Muscle of back (tissue), 11 donors: Measurements from ENCODE around the gene NAV2. TPM values are rescaled to one million over a fixed set of nuclear protein-coding genes. Genes with fewer than 3 reads are reported as not detected.
"Not testable (repeated sequence)": the region's sequence is repeated elsewhere in the genome, so short reads cannot be mapped to it uniquely, and the experiment has no call there.

ENCODE experiments used
- DNase-seq, 3 donors: peaks; one replicate each; pipeline versions ENCODE4 v3.0.0 to v3.0.0-alpha.2; 2013
- polyA plus RNA-seq, 10 donors: library from polyadenylated mRNA; unstranded; fragments of 120-200 nt; gene quantifications; one replicate each; pipeline ENCODE4 v1.2.1, GENCODE V29; 2013; ENCODE audit not compliant: insufficient read length in 10 of 10

The NAV2 gene
- polyA plus RNA-seq, 10 donors: 33.6 to 76.3 (median 48.3) TPM

DNA sequence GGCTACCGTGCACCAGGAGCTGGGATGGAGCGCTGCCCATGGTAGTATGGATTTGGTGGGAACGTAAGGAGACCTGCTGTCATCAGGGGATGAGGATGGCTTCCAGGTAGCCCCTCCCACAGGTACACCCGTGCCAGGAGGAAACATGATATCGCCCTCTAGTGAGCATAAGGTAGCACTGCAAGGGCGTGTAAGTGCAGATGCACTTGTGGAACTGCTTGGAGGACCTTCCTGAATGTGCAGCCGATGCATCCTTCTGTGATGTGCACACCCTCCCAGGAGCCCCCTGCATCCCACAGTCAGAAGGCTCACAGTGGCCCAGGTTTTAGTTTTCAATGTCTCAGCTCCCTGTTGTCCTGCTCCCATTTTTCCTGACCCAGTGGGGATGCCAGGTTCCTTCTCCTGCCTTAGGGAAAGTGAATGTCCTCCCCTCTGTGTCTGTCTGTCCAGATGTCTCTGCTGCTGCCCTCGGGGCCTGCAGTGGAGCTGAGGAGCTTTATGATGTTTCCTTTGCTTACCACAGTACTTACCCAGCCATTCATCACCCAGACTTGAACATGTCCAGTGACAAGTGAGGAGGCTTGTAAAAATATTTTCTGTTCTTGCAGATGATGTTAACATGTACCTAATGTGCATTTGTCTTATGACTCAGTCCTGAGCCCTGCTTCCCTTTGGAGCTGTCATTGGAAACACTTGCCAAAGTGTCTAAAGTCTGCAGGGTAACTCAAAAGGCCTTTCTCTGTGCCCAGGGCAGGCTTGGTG, 398.5 kb downstream of the NAV2 start:
- DNase-seq: peak in 2 of 3 donors; percentile 26 to 80

DNA sequence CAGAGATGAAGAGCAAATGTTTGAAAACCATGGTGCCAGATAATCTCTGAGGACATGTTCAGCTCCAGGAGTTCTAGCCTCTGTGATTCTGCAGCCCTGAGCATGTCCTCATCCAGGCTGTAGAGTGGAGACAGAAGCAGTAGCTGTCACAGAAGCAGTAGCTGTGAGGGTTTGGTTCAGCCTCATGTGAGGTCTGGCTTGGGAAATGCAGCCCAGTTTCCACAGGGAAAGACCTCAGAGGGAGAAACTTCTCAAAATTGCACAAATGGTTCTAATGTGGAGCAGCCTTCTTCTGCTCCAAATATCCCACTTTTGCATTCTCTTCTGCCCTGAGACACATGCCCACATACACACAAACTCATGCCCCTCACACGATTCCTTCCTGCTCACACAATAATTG, 399.2 kb downstream of the NAV2 start:
- no peak for DNase-seq

DNA sequence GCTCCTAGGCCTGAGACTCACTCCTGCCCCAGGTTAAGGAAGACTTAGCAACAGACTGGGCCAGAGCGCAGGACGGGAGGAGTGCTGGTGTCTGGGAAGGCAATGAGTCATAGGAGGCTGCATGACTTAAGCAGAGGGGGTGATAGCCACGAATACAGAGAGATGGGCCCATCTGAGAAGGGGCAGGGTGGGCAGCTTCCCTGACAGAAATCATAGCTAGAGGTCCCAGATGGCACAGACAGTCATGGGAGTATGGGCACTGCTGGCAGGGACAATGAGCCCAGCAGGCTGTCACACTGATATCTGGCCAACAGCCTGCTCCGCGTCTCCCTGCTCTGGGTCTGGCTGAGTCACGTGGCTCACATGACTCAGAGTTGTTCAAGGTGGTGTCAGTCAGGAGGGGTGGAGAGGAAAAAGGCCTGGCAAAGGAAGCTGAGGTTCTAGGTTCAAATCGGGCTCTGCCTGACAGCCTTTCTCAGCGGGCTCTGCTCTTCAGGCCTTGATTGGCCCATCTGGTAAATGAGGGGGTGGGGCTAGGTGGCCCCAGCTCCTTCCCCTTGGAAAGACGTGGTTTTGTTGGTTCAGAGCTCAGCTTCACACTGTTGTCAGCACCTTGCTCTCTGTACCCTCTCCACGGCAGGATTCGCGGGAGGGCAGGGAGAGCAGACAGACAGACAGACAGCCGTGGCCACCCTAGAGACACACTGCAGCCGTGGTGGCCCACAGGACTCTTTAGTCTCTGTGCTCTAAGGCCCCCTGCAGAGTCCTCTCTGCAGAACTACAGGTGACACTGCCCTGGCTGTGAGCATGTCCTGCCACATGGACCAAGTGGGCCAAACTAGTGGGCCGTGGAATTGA, 399.9 kb downstream of the NAV2 start:
- DNase-seq: peak in 1 of 3 donors; percentile 80

DNA sequence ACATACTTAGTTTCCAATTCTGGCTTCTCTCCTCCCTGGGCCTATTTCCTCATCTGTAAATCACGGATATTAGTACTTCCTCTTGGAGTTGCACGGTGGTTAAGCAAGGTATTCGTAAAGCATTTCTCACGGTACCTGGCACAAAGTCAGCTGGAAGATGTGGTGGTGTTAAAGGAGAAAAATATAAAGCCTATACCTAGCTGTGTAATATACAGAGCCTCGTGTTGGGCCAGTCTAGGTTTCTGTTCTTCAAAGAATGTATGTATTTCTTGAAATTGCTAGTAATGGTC, 400.5 kb downstream of the NAV2 start:
- DNase-seq: no peak

DNA sequence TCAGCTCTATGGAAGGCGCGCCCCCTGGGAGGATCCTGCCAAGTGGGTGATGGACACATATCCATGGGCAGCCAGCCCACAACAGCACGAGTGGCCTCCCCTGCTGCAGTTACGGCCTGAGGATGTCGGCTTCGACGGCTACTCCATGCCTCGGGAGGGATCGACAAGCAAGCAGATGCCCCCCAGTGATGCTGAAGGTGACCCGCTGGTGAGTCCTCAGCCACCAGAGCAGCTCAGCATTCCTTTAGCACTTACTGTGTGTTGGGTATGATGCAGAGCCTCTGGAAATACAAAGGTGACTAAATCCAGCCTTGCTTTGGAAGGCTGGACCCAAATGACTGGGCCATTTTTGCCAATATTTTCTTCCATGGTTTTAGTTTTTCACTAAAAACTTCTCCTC, 402.0 kb downstream of the NAV2 start:
- DNase-seq: no peak

GRCh38 chr11:20116825-20117224, 404.2 kb downstream of the NAV2 start:
- DNase-seq: no peak

GRCh38 chr11:20117291-20117690, 404.7 kb downstream of the NAV2 start:
- no peak for DNase-seq

GRCh38 chr11:20118209-20118608, 405.6 kb downstream of the NAV2 start:
- DNase-seq: no peak

DNA sequence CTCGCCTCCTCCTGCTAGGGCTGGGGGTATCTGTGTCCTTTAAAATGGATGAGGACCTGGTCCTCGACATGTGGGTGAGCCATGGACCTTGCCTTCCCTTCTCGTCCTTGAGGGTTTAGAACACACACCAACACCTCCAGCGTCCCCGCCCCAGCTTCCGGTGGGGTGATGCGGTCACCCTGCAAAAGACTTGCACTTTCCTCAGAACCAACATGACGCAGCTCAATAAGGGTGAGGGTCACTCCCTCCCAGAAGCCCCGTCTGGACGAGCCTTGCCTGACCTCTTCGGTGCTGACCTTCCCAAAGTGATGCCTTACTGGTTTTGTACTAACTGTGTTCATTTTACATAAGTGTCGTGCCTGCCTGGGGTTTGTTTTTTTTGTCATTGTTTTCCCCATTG, 406.7 kb downstream of the NAV2 start:
- no peak for DNase-seq

- no peak for DNase-seq
Measured at GRCh38 chr11:20120134-20120925, 407.7 kb downstream of the NAV2 start.

DNA sequence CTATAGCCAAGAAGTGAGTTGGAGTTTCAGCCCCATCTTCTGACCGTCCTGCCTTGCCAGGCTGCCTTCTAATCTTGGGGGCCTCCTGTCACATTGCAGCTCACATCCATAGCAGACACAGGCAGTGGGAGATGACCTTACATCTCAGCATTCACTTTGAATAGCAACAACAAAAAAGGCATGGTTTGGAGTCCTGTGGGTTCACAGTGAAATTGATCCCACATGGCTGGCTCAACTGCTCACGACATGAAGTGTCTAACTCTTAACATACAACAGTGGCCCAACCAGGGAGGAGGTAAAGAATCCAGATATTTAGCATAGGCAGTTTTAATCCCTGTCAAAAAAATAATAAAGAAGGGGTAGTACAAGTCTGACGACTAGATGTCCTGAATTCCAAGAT, 409.5 kb downstream of the NAV2 start:
- no peak for DNase-seq

GRCh38 chr11:20125927-20126326, 413.3 kb downstream of the NAV2 start:
- DNase-seq: peak in 1 of 3 donors; percentile 39

GRCh38 chr11:20126724-20127123, 414.1 kb downstream of the NAV2 start:
- DNase-seq: no peak

DNA sequence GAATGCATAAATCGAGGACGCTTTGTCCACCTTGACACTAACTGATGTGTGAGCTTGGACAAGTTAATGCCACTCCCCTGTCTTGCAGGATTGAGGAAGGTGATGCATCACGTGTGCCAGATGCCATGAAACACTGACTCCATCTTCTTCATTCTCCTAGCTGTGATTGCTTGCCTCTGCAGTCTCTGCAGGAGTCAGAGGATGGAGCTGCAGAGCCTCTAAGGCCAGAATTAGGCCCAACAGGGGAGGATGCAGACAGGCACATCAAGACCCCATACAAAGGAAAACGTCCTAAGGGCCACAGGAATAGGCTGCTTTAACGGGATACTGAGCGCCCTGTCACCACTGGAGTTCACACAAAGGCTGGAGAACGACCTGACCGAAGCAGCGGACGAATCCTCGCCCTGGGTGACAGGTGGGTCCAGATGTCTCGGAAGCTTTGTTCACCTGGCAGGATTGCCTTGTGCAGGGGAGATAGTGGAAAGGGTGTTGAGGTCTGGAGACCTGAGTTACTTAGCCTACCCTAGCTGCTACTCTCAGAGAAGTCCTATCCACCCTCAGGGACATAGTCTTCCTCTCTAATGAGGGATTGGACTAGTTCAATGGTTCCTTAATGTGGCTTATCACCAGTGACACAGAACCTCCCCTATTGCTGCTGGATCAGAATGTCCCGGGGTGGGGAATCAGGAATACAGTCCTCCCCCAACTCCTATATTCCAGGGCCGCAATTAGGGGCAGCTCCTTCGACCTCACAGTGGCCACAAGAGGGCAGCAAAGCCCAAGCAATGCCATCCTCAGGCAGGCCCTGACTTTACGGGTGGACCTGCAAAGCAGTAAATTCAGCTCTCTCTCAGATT, 415.3 kb downstream of the NAV2 start:
- peak; percentile 41 to 79 (median 71) for DNase-seq

DNA sequence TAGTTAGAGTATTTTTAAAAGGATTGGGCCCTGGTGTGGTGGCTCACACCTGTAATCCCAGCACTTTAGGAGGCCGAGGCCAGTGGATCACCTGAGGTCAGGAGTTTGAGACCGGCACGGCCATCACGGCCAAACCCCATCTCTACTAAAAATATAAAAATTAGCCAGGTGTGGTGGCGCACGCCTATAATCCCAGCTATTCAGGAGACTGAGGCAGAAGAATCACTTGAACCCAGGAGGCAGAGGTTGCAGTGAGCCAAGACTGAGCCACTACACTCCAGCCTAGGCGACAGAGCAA, 415.8 kb downstream of the NAV2 start:
- not testable (repeated sequence) for DNase-seq

DNA sequence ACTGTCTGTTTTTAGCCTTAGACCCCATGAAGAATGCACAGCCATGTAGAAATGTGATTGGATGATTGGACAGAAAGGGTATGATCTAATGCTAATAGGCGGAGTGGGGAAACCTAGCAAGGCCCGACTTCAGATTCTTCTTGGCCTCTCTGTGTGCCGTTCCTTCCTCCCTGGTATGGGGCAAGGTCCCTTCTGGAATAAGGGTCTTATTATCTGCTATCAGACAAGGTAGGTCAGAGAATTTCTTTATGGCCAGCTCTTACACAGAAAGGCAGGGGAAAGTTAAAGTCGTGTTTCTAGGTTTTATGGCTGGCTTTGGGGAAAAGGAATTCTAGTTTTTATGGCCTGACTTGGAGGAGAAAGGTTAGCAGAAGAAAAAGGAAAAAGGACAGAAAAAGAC, 417.0 kb downstream of the NAV2 start:
- no peak for DNase-seq

GRCh38 chr11:20131788-20132666, 419.4 kb downstream of the NAV2 start:
- peak; percentile 36 to 81 (median 70) for DNase-seq

DNA sequence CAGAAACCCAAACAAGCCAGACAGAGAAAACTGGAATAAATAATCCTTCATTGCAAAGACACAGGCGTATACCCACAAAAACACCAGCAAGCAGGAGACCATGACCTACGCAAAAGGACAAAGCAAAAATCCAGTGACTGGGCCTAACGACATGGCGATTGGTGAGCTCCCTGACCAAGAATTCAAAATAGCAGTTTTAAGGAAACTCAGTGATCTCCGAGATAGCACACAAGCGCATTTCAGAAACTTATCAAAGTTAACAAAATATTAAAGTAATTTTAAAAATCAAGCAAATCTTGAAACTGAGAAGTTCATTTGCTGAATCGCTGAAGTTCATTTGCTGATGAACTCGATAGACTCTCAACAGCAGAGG, 420.0 kb downstream of the NAV2 start:
- no peak for DNase-seq

DNA sequence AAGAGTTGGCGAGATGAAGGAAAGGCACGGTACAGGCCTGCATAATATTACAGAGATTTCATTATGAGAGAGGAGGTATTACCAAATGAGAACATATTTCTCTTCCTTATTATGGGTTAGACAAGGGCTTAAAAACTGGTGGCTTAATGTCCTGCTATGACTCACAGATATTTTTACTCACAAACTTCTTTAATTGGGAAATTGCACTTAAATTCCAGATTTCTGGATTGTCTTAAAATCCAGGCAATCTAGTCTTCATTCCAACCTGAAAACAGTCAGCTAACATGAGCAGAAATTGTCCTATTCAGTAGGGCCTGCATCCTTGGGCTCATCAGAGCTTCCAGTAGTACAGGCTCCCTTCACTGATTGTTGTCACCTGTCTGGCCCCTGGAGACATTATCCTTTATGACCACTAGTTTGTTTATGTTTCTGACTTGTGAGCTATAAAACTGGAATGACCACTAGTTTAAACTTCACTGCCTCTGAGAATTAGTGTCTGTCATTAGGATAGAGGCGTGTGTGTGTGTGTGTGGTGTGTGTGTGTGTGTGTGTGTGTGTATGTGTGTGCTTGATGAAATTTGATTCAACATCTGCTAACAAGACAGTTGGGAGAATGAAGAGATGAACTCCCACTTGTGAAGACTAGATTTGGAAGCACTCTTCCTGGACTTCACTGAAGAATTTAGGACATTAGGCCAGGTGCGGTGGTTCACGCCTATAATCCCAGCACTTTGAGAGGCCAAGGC, 422.5 kb downstream of the NAV2 start:
- DNase-seq: no peak

DNA sequence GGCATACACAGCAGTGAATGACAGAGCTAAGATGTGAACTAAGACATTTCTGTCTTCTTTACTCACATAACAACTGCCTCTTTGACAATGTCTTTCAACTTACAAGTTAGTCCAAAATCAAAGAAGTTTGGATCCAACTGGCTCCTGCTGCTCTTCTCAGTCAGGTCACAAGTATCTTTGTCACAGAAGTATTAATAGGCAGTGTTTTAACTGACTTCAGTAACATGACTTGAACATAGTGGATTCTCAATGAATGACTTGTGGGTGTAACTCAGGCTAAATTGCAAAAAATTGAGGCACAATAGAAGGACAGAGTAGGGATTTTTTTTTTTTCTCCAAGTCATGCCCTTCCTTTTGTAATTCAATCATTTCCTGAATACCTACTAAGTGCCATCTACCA, 425.0 kb downstream of the NAV2 start:
- no peak for DNase-seq
